OCI-LY7 (cell line): ENCODE results near the gene ACSS1.

ENCODE experiments used
- CTCF ChIP-seq: fragments of 200-600 bp; sonication (generic); conservative IDR thresholded peaks from 2 replicates; pipeline ENCODE4 v1.5.1; 2014; ENCODE audit warnings: mild to moderate bottlenecking, antibody characterized with exemption, low read length, moderate library complexity, mixed read lengths
- EZH2phosphoT487 ChIP-seq: fragments of 200-600 bp; sonication (generic); IDR thresholded peaks from 2 replicates; pipeline ENCODE4 v1.6.1; 2018; ENCODE audit warnings: low read depth, borderline replicate concordance, mild to moderate bottlenecking, mixed run types, antibody characterized with exemption, low read length, moderate library complexity, mixed read lengths

GRCh38 chr20:25006431-25007167, 51.3 kb downstream of the ACSS1 start:
- TF ChIP-seq CTCF (no peak), EZH2phosphoT487 (no peak)
